ENCODE data around the gene MT1F. TPM values are rescaled to one million over a fixed set of nuclear protein-coding genes. Genes with fewer than 3 reads are reported as not detected.

MT1F gene
- total and polyA plus RNA-seq, 2 of the 4 experiments (the other 2 are of a cell fraction): 0.56 TPM; not detected in 1

DNA sequence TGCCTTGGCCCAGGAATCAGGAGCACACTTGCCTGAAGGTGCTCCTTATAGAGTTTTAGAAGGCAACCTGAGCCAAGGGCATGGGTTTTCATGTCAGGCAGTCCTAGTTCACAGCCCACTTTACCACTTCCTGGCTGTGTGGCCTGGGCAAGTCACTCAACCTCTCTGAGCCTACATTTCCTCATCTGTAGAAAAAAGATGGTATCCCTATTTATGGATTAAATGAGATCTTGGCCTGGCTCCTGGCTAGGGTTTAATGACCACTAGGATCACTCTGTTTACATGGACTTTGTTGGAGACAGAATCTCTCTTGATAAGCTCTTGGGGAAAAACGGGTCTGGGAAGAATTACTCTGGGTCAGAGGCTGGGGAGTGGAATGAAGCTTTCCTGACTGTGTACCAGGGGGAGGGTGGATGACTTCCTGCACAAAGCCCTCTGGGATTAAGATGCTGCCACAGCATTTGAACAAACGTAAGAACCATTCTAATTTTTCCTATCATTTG lies 47.1 kb upstream of the MT1F start (continued):
- TF ChIP-seq MXI1 (IDR thresholded peaks at IDR 0.05; ENCODE audit: borderline replicate concordance, low read depth, low read length) (no peak), SMC3 (IDR thresholded peaks at IDR 0.05; ENCODE audit: low read depth, low read length) (no peak)

DNA sequence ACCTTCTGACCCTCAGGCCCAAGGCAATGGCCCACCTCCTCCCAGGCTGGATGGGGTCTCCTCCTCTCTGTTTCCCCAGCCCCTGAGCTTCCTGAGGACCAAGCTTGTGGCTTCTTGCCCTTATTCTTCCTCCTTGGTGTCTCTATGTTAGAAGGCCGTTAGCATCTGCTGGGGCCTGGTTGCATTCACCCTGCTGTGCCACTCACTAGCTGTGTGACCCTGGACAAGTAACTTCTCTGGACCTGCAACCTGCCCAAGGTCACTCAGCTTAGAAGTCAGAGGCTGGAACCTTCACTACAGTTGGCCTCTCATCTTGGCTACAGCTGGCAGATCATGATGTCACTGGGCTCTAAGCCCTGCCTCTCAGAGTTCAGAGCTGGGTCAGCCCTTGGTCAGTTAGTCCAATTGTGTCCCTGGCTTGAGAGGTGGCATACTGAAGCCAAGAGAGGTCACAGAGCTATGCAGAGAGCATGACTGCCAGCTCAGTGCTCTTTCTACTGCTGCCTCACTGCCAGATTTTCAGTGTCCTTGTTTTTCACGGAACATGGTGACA lies 46.4 kb upstream of the MT1F start:
- WGBS, 2 experiments (ENCODE audit: extremely low coverage in 2 of 2, insufficient read length in 1 of 2): no CpG with 5 or more reads among the region's 2 CpGs
- Histone ChIP-seq H3K9me1 (ENCODE audit: insufficient read depth, low read length) (peaks cover 15% of the 10 kb centered on the region), H3K9ac (ENCODE audit: low read depth, low read length) (no peak overlapping the region; the same call in 1 of the 2 replicates), H3K4me2 (ENCODE audit: low read depth, low read length) (no peak overlapping the region), H4K8ac (ENCODE audit: low read depth in 2 of 2, low read length in 2 of 2) (peak overlapping the region; percentile 37 to 81; a peak in 3 of 4 replicates), H3K4me1 (ENCODE audit: control insufficient read depth, insufficient read depth, low read length) (peaks cover 32% of the 10 kb centered on the region), H2BK5ac (ENCODE audit: low read depth, low read length, poor library complexity, severe bottlenecking) (peak overlapping the region; percentile 98), H3K4ac (ENCODE audit: low read depth, low read length) (peak overlapping the region; percentile 82), H2AK5ac (ENCODE audit: low read depth, low read length) (peak overlapping the region; percentile 73), H2AK9ac (replicated peaks; ENCODE audit: low read depth, low read length, poor library complexity) (peak overlapping the region; percentile 59), H4K91ac (ENCODE audit: insufficient read depth, low read depth, low read length) (peak overlapping the region; percentile 90), H3K36me3 (ENCODE audit: control insufficient read depth, insufficient read depth, low read length) (no peaks in the 10 kb centered on the region), H3K4me3 (ENCODE audit: insufficient read depth, low read depth, low read length) (no peak overlapping the region), H4K20me1 (ENCODE audit: insufficient read depth, low read length) (peaks cover 7% of the 10 kb centered on the region), H3K9me3 (ENCODE audit: control insufficient read depth, insufficient read depth, low read length) (no peaks in the 10 kb centered on the region), H3K56ac (ENCODE audit: extremely low read depth, insufficient read depth, low read length) (peak overlapping the region; percentile 73), H2BK20ac (ENCODE audit: low read depth, low read length) (peak overlapping the region; percentile 71), H4K5ac (ENCODE audit: low read depth, low read length) (peak overlapping the region; percentile 88), H3K23ac (ENCODE audit: low read depth, low read length) (peak overlapping the region; percentile 89), H3K18ac (ENCODE audit: low read depth, low read length) (peak overlapping the region; percentile 90), H2AFZ (replicated peaks; ENCODE audit: low read length, poor library complexity) (peak overlapping the region; percentile 11), H2BK120ac (ENCODE audit: low read depth, low read length) (peak overlapping the region; percentile 96), H3K79me1 (ENCODE audit: low read depth in 1 of 2, low read length in 2 of 2) (peaks cover 2 to 51% of the 10 kb centered on the region in 2 experiments; a peak in 3 of 4 replicates), H3K27me3 (ENCODE audit: control insufficient read depth, insufficient read depth, low read length) (no peaks in the 10 kb centered on the region), H3K27ac (ENCODE audit: insufficient read depth, low read length) (peak overlapping the region; percentile 70), H2BK15ac (ENCODE audit: low read depth, low read length) (peak overlapping the region; percentile 55), H3K14ac (replicated peaks; ENCODE audit: low read depth, low read length) (peak overlapping the region; percentile 83)
- no TSS peak for BruUV-seq (replicated peaks)
- ChIA-PET POLR2A (ENCODE audit: unreplicated experiment) (no interaction called here), CTCF (interaction anchor here (1.0 to 1.6 kb wide), 2 partner anchors 11 to 14 kb away, joined by 3 to 4 read pairs; partner anchors contain the start of gene MT1E)
- DNase-seq: peak; percentile 67
- intact Hi-C loops (cut with micrococcal nuclease) (no loop called here), dilution Hi-C loops (cut with HindIII; ENCODE audit: low sequenced_read_pairs, unreplicated experiment) (no loop called here), in situ Hi-C loops (cut with MboI; ENCODE audit: low sequenced_read_pairs) (no loop called here)
- no peak for ATAC-seq (ENCODE audit: low read depth)
- TF ChIP-seq NFE2L2 (IDR thresholded peaks at IDR 0.05; ENCODE audit: low read depth, low read length) (no peak), BHLHE40 (IDR thresholded peaks at IDR 0.05; ENCODE audit: low read depth, low read length) (no peak), POLR2A (IDR thresholded peaks at IDR 0.05; ENCODE audit: low read depth, low read length) (no peak; the same call in 1 of the 2 replicates), RAD21 (IDR thresholded peaks at IDR 0.05; ENCODE audit: low read length) (no peak), CEBPB (IDR thresholded peaks at IDR 0.05; ENCODE audit: low read depth, low read length) (no peak), CHD1 (IDR thresholded peaks at IDR 0.05; ENCODE audit: low read depth, low read length) (no peak), MAZ (IDR thresholded peaks at IDR 0.05; ENCODE audit: borderline replicate concordance, low read depth, low read length) (no peak), RFX5 (IDR thresholded peaks at IDR 0.05; ENCODE audit: low read depth, low read length) (no peak), MXI1 (IDR thresholded peaks at IDR 0.05; ENCODE audit: borderline replicate concordance, low read depth, low read length) (no peak), RCOR1 (IDR thresholded peaks at IDR 0.05; ENCODE audit: insufficient replicate concordance, low read length) (no peak), FOS (IDR thresholded peaks at IDR 0.05; ENCODE audit: low read depth, low read length) (no peak)
- TF ChIP-seq, protein P1, sequence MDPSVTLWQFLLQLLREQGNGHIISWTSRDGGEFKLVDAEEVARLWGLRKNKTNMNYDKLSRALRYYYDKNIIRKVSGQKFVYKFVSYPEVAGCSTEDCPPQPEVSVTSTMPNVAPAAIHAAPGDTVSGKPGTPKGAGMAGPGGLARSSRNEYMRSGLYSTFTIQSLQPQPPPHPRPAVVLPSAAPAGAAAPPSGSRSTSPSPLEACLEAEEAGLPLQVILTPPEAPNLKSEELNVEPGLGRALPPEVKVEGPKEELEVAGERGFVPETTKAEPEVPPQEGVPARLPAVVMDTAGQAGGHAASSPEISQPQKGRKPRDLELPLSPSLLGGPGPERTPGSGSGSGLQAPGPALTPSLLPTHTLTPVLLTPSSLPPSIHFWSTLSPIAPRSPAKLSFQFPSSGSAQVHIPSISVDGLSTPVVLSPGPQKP (IDR thresholded peaks at IDR 0.05; ENCODE audit: borderline replicate concordance, low read depth, low read length): no peak
- TF ChIP-seq, protein P2, sequence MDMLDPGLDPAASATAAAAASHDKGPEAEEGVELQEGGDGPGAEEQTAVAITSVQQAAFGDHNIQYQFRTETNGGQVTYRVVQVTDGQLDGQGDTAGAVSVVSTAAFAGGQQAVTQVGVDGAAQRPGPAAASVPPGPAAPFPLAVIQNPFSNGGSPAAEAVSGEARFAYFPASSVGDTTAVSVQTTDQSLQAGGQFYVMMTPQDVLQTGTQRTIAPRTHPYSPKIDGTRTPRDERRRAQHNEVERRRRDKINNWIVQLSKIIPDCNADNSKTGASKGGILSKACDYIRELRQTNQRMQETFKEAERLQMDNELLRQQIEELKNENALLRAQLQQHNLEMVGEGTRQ (IDR thresholded peaks at IDR 0.05; ENCODE audit: low read depth, low read length): no peak
